OCI-LY7 (cell line): Measurements from ENCODE around the gene LAMA4.

Experiments used
- EZH2phosphoT487 ChIP-seq: fragments of 200-600 bp; sonication (generic); IDR thresholded peaks from 2 replicates; pipeline ENCODE4 v1.6.1; 2018; ENCODE audit warnings: low read depth, borderline replicate concordance, mild to moderate bottlenecking, mixed run types, antibody characterized with exemption, low read length, moderate library complexity, mixed read lengths
- TF ChIP-seq, protein P1 (sequence below): fragments of 200-600 bp; sonication (generic); conservative IDR thresholded peaks from 2 replicates; pipeline ENCODE4 v1.5.1; 2014; ENCODE audit warnings: mild to moderate bottlenecking, antibody characterized with exemption, low read length, moderate library complexity, mixed read lengths

DNA sequence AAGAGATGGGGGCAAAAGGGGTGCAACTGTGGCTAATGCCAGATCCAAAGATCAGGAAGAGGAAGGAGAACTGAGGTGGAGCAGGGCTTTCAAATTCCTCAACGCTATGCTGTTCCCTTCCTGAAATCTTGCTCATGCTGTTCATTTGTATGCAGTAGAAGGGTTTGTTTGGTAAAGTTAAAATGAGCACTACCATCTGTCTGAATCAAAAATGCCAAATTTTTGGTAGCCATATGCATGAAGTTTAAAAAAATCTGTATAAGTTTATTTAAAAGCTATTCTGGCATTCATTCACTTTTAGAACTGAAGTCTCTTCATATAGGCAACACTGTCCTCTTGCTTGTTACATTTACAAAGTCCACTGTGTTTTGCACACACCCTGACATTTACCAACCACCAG is 84.8 kb downstream of the LAMA4 start:
- TF ChIP-seq, protein P1, sequence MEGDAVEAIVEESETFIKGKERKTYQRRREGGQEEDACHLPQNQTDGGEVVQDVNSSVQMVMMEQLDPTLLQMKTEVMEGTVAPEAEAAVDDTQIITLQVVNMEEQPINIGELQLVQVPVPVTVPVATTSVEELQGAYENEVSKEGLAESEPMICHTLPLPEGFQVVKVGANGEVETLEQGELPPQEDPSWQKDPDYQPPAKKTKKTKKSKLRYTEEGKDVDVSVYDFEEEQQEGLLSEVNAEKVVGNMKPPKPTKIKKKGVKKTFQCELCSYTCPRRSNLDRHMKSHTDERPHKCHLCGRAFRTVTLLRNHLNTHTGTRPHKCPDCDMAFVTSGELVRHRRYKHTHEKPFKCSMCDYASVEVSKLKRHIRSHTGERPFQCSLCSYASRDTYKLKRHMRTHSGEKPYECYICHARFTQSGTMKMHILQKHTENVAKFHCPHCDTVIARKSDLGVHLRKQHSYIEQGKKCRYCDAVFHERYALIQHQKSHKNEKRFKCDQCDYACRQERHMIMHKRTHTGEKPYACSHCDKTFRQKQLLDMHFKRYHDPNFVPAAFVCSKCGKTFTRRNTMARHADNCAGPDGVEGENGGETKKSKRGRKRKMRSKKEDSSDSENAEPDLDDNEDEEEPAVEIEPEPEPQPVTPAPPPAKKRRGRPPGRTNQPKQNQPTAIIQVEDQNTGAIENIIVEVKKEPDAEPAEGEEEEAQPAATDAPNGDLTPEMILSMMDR = no peak
- TF ChIP-seq EZH2phosphoT487 = no peak
